Stomach (tissue), 9 donors: ENCODE results near the gene PPIF. TPM values are rescaled to one million over a fixed set of nuclear protein-coding genes. Genes with fewer than 3 reads are reported as not detected.

ENCODE experiments used
- DNase-seq, 2 donors: peaks; one replicate each; pipeline versions ENCODE4 v3.0.0 to v3.0.0-alpha.2; 2013 to 2019
- H3K27ac ChIP-seq, 5 donors: fragments of 200-600 bp in 4 of 5; sonication (generic) in 4 of 5; one replicate each; pipeline ENCODE4 v1.5.1; 2013 to 2019; ENCODE audit warnings: mild to moderate bottlenecking in 1 of 5, moderate library complexity in 1 of 5
- H3K27me3 ChIP-seq, 3 donors: fragments of 200-600 bp; sonication (generic); one replicate each; pipeline ENCODE4 v1.5.1; 2017 to 2019; ENCODE audit warnings: mixed run types in 1 of 3
- H3K36me3 ChIP-seq, 4 donors: fragments of 200-600 bp; sonication (generic); 1 replicate in 3 of 4; 2 replicates in 1 of 4; pipeline ENCODE4 v1.5.1; 2016 to 2019
- H3K4me1 ChIP-seq, 4 donors: fragments of 200-600 bp; sonication (generic); one replicate each; pipeline ENCODE4 v1.5.1; 2016 to 2019
- H3K4me3 ChIP-seq, 4 donors: fragments of 200-600 bp; sonication (generic) in 3 of 4; one replicate each; pipeline ENCODE4 v1.5.1; 2016 to 2019; ENCODE audit warnings: mild to moderate bottlenecking in 1 of 4
- H3K9me3 ChIP-seq, 4 donors: fragments of 200-600 bp; sonication (generic); one replicate each; pipeline ENCODE4 v1.5.1; 2016 to 2019
- EP300 ChIP-seq: sonication (generic); formaldehyde crosslinking; IDR thresholded peaks from one replicate; pipeline ENCODE4 v1.6.1; 2017; ENCODE audit warnings: antibody characterized with exemption
- POLR2A ChIP-seq, 4 donors: fragments of 450-650 bp; IDR thresholded peaks; one replicate each; pipeline ENCODE4 v1.6.1; 2016; ENCODE audit warnings: antibody characterized with exemption in 4 of 4, control low read depth in 2 of 4, mild to moderate bottlenecking in 1 of 4, moderate library complexity in 1 of 4
- POLR2AphosphoS5 ChIP-seq, 3 donors: sonication (generic); formaldehyde crosslinking; IDR thresholded peaks; one replicate each; pipeline ENCODE4 v1.6.1; 2016; ENCODE audit warnings: antibody characterized with exemption in 3 of 3
- WGBS, 5 donors: extraction: QIAGEN DNeasy Blood & Tissue Kit in 3 of 5; methylation state at CpG; one replicate each; pipeline versions ENCODE4 v1.1.5 to v1.1.7; 2013 to 2018; 5-methylcytosine and 5-hydroxymethylcytosine counted together
- intact Hi-C: fragments of 100-400 bp; cut with DNase I; formaldehyde crosslinking; loops from one replicate; pipeline ENCODE4 v1.15.1; 2023; ENCODE audit warnings: low total_unique reads
- polyA plus RNA-seq, 3 donors: library from polyadenylated mRNA; stranded (reverse); fragments of 200-250 nt; gene quantifications; one replicate each; pipeline ENCODE4 v1.2.3, GENCODE V29; 2013
- total RNA-seq, 5 donors: library from RNA; depleted of rRNA; stranded (reverse); fragments of >200 nt; gene quantifications; one replicate each; pipeline versions ENCODE4 v1.1.0 to v1.2.3, GENCODE V29; 2014 to 2016
- TF ChIP-seq, protein P1 (sequence below), 7 experiments: fragments of 450-650 bp in 4 of 7; fragments of 200-600 bp in 3 of 7; sonication (generic) in 3 of 7; IDR thresholded peaks; one replicate each; pipeline ENCODE4 v1.5.1; 2016 to 2019; ENCODE audit warnings: antibody characterized with exemption in 7 of 7, control low read depth in 2 of 7, mild to moderate bottlenecking in 1 of 7
- donor health status: healthy with polysubstance abuse.
- donor health status: Bipolar disorder and iron deficiency.
- donor health status: healthy.

Gene PPIF
- total and polyA plus RNA-seq, 8 donors = 6.4 to 177 (median 50.8) TPM

- TF ChIP-seq POLR2A (IDR thresholded peaks at IDR 0.05) = no peak
- Histone ChIP-seq H3K27ac (peak overlapping the region in 2 of 5 donors; percentile 35 to 46), H3K4me3 (no peak overlapping the region), H3K9me3 (no peaks in the 10 kb centered on the region), H3K27me3 (no peaks in the 10 kb centered on the region), H3K36me3 (peaks cover 11 to 60% (median 51%) of the 10 kb centered on the region in 4 donors), H3K4me1 (peaks cover 13 to 46% (median 35%) of the 10 kb centered on the region in 4 donors)
- intact Hi-C loops = no loop called here
- 89 to 100% (median 93%) methylated on average over 3 to 9 of the region's 9 CpGs for WGBS, 5 donors
- no peak for DNase-seq
These were observed 38.1 kb downstream of the PPIF start for GRCh38 chr10:79385392-79385795.

DNA sequence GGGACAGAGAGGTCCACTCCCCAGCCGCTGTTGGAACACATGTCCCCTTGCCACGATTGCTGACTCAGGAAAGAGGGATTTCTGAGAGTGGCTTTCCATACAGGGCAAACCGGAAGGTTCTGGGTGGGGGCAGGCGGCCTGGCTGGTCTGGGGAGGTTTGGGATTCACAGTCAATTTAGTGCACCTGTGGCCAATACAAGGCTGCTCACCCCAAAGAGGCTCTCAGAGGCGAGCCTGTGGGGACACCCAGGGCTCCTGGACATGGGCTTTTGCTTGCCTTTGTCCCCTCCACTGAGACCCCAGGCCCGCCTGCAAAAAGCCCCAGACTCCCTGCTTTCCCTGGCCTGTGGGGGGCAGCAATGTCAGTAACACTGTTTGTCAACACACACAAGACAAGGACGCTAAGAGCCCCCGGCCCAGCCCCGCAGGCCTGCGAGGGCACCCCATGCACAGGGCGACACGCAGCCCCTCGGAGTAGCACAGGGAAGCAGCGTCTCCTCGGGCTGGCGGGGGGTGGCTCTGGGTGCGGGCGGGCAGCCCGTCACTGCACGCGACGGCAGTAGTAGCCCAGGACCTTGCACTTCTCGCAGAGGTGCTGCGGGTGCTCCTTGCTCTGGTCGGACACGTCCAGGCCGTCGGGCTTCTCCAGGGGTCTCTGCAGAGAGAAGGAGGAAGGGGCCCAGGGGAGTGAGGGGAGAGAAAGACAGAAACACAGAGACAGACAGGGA, 38.7 kb downstream of the PPIF start:
- Histone ChIP-seq H3K9me3 (no peaks in the 10 kb centered on the region), H3K4me1 (peaks cover 7 to 46% (median 35%) of the 10 kb centered on the region in 4 donors), H3K27ac (peak overlapping the region in 2 of 5 donors; percentile 35 to 46), H3K4me3 (no peak overlapping the region), H3K27me3 (no peaks in the 10 kb centered on the region), H3K36me3 (peaks cover 11 to 63% (median 52%) of the 10 kb centered on the region in 4 donors)
- WGBS, 5 donors = 86 to 92% (median 89%) methylated on average over 24 to 28 of the region's 28 CpGs
- TF ChIP-seq POLR2A (IDR thresholded peaks at IDR 0.05) = no peak
- TF ChIP-seq, protein P1, sequence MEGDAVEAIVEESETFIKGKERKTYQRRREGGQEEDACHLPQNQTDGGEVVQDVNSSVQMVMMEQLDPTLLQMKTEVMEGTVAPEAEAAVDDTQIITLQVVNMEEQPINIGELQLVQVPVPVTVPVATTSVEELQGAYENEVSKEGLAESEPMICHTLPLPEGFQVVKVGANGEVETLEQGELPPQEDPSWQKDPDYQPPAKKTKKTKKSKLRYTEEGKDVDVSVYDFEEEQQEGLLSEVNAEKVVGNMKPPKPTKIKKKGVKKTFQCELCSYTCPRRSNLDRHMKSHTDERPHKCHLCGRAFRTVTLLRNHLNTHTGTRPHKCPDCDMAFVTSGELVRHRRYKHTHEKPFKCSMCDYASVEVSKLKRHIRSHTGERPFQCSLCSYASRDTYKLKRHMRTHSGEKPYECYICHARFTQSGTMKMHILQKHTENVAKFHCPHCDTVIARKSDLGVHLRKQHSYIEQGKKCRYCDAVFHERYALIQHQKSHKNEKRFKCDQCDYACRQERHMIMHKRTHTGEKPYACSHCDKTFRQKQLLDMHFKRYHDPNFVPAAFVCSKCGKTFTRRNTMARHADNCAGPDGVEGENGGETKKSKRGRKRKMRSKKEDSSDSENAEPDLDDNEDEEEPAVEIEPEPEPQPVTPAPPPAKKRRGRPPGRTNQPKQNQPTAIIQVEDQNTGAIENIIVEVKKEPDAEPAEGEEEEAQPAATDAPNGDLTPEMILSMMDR (IDR thresholded peaks at IDR 0.05) = no peak
- no peak for TF ChIP-seq EP300
- intact Hi-C loops = no loop called here
- DNase-seq = no peak

GRCh38 chr10:79386637-79387465, 39.6 kb downstream of the PPIF start:
- 65 to 82% (median 79%) methylated on average over 19 to 24 of the region's 24 CpGs for WGBS, 5 donors
- Histone ChIP-seq H3K36me3 (peaks cover 11 to 69% (median 56%) of the 10 kb centered on the region in 4 donors), H3K4me3 (no peak overlapping the region), H3K27me3 (no peaks in the 10 kb centered on the region), H3K9me3 (no peaks in the 10 kb centered on the region), H3K4me1 (peaks cover 0 to 46% (median 33%) of the 10 kb centered on the region in 4 donors), H3K27ac (peak overlapping the region in 2 of 5 donors; percentile 46 to 52)
- intact Hi-C loops = no loop called here
- DNase-seq = peak in 1 of 2 donors; percentile 23
- TF ChIP-seq POLR2AphosphoS5 (IDR thresholded peaks at IDR 0.05) = no peak
- TF ChIP-seq EP300 = no peak
- TF ChIP-seq, protein P1 (IDR thresholded peaks at IDR 0.05) = no peak
- no peak for TF ChIP-seq POLR2A (IDR thresholded peaks at IDR 0.05)

DNA sequence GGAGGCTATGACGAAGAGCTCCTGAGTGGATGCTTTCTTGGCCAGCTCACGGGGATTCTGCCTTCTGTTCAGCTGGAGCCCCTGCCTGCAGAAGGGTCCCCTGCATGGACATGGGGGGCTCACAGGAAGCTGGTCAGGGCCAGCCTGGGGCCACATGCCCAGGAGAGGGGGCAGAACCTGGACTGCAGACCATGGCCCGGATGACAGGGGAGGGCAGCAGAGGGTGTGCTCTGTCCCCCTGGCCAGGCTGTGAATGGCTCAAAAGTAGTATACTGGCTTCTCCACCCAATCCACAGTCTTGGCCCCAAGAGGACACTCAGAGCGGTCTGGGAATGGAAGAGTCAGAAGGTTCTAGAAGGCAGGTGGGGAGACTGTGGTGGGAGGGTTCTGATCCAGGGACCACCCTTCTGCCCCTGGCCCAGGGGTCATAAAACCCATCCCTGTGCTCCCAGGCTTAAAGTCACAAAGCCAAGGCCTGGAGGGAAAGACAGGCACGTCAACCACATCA, 40.3 kb downstream of the PPIF start:
- TF ChIP-seq POLR2A (IDR thresholded peaks at IDR 0.05) (no peak), EP300 (no peak), POLR2AphosphoS5 (IDR thresholded peaks at IDR 0.05) (no peak)
- TF ChIP-seq, protein P1 (IDR thresholded peaks at IDR 0.05) = no peak
- H3K27ac ChIP-seq = peak overlapping the region in 3 of 5 donors; percentile 8 to 52 (median 46)
- intact Hi-C loops = no loop called here

More for the DNA sequence above, 40.3 kb downstream of the PPIF start:
- Histone ChIP-seq H3K27me3 (no peaks in the 10 kb centered on the region), H3K4me1 (peaks cover 0 to 45% (median 29%) of the 10 kb centered on the region in 4 donors), H3K36me3 (peaks cover 11 to 72% (median 61%) of the 10 kb centered on the region in 4 donors), H3K4me3 (no peak overlapping the region), H3K9me3 (no peaks in the 10 kb centered on the region)
- no peak for DNase-seq
- WGBS, 5 donors = 77 to 89% (median 88%) methylated on average over 3 to 5 of the region's 5 CpGs
